ENCODE results near the gene NALF2. TPM values are rescaled to one million over a fixed set of nuclear protein-coding genes. Genes with fewer than 3 reads are reported as not detected.
A peak's percentile ranks its signal among the peaks of the same experiment; 100 is the strongest.

Gene NALF2
- total RNA-seq (2014; rRNA removed; shearing (Covaris generic)) = 3.4 and 5.0 TPM in 2 replicates
- 1.9 and 2.0 TPM in 2 replicates for polyA plus RNA-seq (2015; cell fraction: cytosol; rRNA removed)
- 1.3 and 1.5 TPM in 2 replicates for polyA plus RNA-seq (2015; cell fraction: nucleus; rRNA removed)

DNA sequence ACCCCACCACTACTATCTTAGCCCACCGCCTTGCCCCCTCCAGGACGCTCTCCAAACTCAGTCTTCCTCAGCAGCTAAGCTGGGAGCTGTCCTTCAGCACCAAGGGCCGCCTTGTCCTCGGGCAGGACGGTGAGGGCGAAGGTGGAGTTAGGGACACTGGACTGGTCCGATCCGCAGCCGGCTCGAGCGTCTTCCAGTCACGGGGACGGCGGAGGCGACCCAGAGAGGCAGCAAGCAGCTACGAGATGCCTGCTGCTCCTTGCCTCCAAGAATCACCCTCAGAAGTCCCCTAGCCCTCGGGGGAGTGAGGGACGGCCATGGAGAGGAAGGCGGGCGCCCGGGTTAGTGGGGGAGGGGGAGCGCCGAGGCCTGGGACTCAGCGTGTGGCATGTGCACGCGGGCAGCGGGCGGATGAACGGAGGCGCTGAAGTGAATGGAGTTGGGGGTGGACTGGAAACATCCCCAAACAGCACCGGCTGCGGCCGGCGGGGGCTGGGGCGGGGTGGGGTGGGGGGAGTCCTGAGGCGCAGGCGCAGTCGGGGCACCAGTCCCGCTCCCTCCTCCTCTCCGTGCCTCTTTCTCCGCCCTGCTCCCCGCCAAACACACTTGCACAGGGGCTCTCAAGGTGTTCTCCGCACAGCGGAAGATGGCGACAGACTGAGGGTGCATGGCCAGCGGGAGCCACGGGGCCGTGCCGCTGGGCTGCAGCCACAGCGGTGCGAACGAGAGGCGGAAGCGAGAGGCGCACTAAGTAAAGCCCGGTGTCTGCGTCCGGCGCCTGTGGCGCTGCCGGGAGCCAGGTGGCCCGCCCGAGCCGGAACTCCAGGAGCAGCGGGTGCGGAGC, at the start of gene NALF2:
Gene NALF2, plus strand, starts transcription at position 545 of the 844 bp plus-strand sequence. CDS start 957 bp downstream, outside the sequence.
- peak; percentile 51 for DNase-seq (ENCODE audit: low read depth)

DNA sequence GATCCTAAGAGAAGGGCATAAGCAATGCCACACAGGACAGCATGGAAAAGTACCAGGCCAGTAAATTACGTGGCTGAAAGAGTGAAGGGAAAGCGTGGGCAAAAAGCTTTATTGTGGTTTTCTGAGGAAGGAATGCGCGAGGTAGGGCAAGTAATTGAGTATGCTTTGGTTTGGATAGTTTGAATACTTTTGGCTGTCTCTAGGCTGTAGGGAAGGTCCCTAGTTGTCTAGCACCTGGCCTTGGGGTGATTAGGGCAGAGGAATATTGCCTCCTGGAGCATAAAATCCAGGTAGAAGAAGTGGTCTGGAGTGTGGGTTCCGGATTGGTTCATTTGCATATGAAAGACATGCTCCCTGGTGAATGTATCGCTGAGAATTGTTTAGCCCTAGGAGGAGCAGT, 46.4 kb upstream of the NALF2 start:
- DNase-seq (ENCODE audit: low read depth) = no peak

DNA sequence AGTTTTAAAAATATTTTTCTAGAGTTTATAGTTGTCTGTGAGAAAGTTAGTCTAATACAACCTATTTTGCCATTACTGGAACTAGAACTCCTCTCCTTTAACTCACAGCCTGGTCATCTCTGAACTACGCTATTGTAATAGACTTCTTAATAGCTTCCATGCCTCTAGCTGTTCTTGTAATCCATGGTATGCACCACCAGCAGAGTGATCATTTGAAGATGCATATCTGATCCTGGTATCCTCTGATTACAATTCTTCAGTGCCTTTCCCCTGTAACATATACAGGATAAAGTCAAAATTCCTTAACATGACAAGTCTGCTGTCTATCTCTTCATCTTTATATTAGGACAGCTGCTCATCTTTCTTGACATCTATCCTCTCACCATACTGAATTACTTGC, 37.6 kb upstream of the NALF2 start:
- no peak for DNase-seq (ENCODE audit: low read depth)

DNA sequence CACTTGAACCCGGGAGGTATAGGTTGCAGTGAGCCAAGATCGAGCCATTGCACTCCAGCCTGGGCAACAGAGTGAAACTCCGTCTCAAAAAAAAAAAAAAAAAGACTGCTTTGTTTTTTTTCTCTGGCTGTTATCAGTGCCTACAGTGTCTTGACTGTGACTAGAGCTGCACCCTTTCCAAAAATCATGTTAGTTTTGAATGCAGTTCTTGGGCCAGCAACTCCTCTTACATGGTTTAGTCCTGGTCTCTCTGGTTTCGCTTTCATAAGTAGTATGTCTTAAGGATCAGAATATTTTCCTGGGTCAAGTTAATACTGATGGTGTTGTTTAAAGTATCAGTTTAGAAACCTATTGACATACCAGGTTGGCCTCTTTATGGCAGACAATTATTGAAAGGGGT, 34.2 kb upstream of the NALF2 start:
- no peak for DNase-seq (ENCODE audit: low read depth)

DNA sequence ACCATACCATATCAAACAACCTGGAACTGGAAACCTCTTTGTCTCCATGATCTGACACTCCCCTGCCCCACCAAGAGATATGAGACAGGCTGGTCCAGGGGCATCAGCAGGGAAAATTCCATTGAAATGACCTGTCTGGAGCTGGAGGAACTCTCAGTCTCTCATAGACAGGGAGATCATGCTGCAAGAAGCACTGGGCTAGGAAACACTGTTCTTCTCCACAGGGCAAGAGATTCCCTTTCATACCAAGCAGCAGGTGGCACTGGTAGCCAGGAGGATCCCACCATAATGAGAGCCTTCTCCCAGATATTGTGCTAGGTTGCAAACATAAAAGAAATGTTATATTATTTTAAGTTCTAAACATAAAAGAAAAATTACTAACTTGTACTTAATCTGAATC, 14.5 kb upstream of the NALF2 start:
- no peak for DNase-seq (ENCODE audit: low read depth)

DNA sequence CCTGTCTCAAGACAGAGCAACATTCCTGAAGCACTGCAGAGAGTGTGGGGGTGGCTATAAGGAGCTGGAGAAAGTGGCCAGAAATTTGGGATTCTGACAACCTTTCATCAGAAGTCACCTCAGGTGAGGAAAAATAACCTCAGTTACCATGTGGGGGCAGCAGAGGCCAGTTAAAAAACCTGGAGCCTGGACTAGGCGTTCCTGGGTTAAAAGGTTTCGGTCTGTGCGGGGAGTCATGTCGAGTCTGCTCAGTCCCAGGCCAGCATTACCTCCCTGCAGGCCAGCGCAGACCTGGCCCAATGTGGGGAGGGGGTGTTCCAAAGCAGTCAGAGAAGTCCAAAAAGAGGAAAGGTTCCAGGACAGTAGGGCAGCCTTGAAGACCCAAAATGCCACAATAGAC, 10.9 kb upstream of the NALF2 start:
- DNase-seq (ENCODE audit: low read depth) = peak; percentile 15

DNA sequence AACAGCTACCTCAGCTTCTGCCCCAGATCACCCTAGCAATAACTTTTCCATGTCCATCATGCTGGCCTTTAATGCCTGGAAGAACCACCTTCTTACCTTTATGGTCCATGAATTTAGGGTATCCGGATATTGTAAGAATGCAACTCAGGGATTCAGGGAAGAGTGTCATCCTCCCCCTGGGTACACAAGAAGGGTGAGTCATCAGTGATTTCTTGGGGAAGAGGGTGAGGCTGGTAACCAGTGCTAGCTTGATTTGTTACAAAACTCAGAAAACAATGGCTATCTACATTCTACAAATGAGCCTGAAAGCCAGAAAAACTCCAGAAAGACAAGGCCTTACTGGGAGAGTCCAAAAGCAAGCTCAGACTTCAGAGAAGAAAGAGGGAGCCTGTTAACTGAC, 10.4 kb upstream of the NALF2 start:
- no peak for DNase-seq (ENCODE audit: low read depth)

DNA sequence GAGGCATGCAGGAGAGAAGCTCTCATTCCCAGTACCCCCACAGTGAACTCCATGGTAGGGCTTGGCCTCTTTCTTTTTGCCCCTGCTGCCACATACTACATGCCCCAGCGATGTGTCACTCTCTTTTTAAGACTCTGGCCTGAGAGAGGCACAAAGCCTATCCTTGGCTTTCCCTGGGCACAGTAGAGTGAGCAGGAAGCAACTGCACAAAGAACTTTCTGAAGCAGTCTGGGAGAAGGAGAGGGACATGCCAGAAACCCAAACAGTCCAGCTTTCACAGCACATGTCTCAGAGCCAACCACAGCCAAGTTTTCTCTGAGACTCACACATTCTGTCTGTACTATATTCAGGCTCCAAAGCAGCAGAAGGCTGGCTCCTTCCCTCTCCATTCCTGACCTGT, 7.9 kb upstream of the NALF2 start:
- DNase-seq (ENCODE audit: low read depth) = peak; percentile 38

DNA sequence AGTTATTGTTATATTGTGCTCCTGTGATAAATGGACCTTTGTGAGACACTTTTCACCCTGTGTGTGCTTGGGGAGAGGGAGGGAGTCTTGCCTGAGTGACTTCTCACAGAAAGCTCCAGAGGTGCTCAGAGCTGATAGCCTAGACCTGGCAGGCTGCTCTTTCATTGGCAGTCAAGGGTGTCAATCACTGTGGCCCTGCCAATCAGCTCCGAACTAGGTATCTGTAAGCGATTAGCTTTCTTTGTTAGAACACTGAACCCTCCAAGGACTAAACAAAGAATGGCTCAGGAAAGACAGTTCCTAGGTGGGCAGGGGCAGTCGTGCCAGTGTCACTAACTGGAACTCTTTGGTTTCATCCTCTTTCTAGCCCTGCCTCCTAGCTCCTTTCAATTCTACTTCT, 2.7 kb upstream of the NALF2 start:
- DNase-seq (ENCODE audit: low read depth) = no peak

DNA sequence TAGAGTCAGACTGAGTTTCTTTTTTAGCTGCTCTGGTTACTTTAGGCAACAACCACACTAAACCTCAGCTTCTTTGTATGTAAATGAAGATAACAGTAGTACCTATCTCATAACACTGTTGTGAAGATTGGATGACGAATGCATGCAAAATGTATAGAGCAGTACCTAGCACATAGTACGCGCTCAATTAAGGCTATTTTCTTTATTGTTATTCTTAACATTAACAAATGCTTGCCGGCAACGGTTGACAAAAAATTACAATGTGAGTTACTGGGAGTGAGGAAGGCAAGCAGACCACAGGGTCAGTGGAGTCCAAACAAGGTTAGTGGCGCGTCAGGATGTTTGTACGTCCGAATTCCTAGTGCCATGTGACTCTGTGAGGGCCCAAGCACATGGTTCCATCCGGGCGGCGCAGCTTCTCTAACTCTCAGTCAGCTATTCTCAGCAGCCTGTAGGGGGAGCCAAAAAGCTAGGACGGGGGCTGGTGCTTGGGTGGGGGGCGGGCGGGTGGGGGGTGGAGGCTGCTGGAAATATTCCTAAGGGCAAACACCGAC, 821 bp upstream of the NALF2 start:
- DNase-seq (ENCODE audit: low read depth) = peak; percentile 17

DNA sequence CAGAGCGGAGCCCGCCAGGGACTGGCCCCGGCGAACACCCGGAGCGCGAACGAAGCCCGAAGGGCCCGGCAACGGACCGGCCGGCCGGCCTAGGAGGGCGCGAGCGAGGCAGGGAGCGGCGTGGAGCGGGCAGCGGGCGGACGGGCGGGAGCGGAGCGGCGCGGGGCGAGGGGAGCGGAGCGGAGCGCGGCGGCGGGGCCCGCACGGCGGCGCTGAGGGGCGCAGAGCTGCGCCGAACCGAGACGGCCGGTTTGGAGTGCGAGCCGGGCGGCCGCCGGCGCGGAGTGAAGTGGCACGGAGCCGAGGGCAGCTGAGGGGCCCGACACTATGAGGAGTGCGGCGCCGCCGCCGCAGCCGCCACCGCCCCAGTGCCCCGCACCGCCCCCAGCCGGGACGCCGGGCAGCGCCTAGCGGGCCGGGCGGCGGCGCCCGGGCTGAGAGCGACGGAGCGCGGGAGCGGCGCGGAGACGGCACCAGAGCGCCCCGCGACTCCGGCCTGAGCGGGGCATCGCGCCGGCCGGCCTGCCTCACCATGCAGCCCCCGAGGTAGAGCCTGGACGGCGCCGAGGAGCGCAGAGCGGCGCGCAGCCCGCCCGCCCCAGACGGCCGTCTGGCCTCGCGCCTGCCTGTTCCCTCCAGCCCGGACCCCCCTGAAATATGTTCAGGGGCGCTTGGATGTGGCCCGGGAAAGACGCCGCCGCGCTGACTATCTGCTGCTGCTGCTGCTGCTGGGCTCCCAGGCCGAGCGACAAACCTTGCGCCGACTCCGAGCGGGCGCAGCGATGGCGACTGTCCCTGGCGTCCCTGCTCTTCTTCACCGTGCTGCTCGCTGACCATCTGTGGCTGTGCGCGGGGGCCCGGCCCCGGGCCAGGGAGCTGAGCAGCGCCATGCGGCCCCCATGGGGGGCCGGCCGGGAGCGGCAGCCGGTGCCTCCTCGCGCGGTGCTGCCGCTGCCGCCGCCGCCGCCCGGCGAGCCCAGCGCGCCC, 793 bp downstream of the NALF2 start:
- DNase-seq (ENCODE audit: low read depth) = no peak

DNA sequence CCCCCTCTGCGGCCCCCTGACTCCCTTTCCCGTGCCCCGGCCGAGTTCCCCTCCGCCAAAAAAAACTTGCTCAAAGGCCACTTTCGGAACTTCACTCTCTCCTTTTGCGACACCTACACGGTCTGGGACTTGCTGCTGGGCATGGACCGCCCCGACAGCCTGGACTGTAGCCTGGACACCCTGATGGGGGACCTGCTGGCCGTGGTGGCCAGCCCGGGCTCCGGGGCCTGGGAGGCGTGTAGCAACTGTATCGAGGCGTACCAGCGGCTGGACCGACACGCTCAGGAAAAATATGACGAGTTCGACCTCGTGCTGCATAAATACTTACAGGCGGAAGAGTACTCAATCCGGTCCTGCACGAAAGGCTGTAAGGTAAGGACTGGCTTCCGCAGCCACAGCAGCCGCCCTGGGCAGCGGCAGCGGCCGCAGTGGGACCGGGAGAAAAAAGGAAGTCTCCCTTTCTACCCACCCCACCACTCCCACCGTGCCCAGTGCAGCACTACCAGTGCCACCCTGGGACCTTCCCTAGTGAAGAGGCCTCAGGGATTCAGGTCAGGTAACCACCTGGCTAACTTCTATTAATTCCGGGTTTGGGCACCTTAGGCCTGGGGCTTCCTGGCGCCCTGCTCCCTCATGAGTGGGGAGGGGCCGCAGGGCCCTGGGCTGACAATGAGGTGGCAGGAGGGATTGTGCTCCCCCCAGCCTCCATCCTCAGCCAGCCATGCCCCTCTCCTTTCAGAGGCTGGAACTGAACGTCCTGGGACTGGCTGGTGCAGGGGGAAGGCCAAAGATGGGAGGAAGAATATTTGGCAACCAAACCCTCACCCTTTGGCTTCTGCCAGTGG, 1.9 kb downstream of the NALF2 start:
- no peak for DNase-seq (ENCODE audit: low read depth)

DNA sequence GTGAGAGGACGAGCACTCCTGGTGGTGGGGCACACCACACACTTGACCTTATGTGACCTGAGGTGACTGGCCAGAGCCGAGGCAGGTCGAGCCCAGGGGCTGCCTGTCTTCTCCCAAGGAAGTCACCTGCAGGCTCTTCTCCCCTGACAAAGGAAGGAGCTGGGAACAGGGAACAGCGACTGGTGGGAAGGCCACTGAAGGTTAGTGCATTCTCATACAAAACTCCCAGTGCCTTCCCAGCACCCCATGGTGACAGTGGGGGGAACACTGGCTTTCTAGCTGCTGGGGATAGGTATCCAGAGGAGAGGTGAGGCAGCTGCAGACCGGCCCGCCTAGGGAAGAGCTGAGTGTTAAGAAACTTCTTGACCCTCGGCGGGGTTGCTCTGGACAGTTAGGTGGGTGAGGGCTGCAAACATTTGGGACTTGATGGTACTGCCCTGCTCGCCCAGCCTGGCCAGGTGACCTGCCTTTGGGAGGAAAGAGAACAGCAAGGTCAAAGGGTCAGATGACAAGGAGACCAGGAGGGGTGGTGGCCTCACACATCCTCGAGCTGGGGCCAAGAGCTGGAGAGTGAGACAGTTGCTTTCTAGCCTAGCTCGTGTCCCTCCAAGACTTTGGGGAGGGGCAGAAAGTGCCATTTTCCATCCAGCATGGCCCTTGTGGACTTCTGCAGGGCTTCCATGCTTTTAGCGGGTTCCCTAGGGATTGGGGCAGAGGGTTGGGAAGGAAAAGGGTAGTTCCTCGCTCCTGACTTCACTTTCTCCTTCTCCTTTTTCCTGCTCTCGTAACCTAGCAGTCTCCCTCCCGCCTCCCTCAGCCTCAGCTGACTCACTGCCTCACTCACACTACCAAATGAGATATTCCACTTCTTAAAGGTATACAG, 2.7 kb downstream of the NALF2 start:
- DNase-seq (ENCODE audit: low read depth) = peak; percentile 65

DNA sequence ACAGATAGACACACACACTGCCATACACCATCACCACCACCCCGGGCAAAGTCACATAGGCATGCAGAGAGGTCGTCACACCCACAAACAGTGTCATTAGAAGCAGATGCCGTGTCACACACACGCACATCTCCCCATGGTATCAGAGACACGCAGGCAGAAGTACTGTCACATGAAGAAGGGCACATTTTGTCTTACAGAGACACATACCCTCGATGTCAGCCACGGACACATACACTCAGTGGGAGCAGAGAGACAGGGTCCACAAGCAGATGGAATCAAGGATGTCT, 3.3 kb downstream of the NALF2 start:
- no peak for DNase-seq (ENCODE audit: low read depth)

DNA sequence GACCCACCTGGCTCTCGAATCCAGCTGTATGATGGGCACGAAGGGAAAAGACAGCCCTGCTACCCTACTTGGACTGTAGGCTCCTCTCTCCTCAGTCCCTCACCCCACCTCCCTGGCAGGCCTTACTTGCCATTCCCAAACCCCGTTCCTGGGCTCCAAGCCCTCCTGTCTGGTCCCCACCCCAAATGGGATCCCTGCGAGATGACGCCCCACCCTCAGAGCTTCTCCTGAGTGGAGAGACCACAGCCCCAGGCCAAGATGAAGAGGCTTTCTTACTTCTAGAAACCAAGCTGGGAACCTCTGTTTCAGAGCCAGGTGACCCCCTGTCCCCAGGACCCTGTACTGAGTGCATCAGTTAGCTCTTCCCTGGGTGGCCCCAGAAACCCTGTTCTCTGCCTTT, 4.5 kb downstream of the NALF2 start:
- DNase-seq (ENCODE audit: low read depth) = no peak

DNA sequence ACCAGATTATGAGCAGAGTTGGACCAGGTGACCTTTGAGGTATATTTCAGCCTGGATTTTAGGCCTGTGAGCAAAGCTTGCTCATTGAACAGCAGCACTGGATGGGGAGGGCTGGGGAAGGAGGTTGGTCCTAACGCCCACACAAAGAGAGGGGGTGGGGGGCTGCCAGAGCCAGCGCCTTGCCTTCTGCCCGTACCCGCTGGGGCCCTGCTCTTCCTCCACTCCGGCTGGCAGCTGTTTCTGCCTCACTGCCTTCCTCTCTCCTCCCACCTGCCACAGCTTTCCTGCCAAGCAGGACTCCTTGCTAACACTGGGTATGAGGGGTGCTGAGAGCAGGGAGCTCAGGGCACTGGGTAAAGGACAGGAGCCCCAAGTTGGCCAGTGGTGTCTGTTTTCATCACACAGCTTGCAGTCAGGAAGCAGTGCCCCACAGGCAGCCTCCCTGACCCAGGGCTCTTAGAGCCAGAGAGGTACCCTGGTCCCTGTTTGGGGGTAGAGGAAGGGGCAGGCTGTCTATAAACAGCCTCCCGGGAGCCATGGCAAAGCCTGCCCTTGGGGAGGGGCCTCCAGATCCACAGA, 6.1 kb downstream of the NALF2 start:
- DNase-seq (ENCODE audit: low read depth) = no peak

DNA sequence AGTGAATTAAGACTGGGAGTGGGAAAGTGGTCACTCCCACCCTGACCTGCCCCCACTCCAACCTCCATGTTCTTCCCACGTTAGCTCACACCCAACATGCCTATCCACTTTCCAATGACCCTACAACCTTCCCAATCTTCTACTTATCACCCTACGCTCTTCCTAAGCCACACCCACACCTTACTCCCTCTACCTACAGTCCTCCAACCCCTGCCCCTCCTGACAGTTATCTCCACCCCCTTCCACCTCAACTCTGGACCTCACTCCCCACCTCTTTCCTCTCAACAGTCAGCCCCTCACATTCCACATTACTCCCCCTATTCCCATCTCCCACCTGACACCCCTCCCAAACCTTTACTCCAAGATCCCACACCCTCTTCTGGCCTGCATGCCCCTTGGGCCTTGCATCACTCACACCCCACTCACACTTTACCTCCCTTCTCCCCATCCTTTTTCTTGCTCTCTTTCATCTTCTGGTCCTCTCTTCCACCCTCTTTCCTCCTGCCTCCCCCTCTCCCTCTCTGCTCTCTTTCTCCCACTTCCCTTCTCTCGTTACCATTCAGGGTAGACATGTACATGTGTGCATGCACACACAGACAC, 6.9 kb downstream of the NALF2 start:
- DNase-seq (ENCODE audit: low read depth) = no peak

DNA sequence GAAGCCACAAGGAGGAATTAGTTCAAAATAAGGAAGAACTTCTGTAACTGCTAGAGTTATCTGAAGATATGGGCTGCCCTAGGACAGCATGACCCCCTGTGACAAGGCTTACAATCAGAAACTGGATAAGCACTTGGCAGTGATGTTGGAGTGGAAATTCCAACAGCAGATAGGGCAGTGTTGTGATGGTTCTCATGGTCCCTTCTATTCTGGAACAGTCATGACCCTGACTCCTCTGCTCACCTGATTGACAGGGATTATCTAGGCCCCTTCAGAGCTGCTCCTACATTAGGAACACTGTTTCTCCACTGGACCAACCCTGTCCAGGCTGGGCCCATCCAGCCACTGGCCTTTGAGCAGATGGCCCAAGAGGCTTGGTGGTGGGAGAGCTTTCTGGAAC, 17.9 kb downstream of the NALF2 start:
- no peak for DNase-seq (ENCODE audit: low read depth)

DNA sequence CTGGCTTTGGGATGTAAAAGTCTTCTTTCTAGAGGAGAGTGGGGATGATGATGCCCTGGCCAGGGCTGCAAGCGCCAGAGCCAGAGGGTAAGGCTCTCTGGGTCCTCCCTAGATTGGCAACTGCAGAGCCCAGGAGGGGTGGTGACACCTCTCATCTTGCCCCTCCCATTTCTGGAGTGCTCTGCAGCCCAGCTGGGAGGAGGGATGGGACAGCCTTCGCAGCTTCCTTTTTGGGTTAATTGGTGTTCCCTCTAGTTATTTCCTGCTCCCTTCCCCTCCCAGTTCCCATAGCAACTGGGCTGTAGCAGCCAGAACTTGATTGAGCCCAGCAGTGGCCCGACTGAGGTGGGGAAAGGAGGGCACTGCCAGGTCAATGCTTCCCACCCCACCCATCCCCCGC, 19.2 kb downstream of the NALF2 start:
- no peak for DNase-seq (ENCODE audit: low read depth)

Data from HT1080 (cell line).